ENCODE data around the gene SRD5A3. TPM values are rescaled to one million over a fixed set of nuclear protein-coding genes. Genes with fewer than 3 reads are reported as not detected.
"Not testable (repeated sequence)": the region's sequence is repeated elsewhere in the genome, so short reads cannot be mapped to it uniquely, and the experiment has no call there.

The SRD5A3 gene
- total RNA-seq, 4 donors from 2014 or later: 9.3 to 24.8 (median 17.1) TPM

DNA sequence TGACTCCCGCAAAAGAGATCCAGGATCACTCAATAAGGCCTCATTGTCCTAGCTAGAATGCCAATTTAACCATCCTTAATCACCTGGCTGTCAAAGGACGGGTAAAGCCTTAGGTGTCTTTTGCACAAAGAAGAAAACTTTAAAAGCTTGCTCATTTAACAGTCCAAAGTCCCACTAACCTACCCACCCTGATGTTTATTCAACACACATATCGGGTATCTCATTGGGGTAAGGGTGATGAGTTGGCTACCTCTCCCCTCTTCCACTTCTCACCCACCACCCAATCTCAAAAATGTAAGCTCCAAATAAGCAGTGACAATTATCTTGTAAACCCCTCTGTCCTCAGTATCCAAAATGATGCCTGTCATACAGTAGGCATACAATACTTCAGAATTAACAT, 988 bp upstream of the SRD5A3 start:
- no peak for TF ChIP-seq POLR2A (IDR thresholded peaks at IDR 0.05)
- no peak for TF ChIP-seq POLR2AphosphoS5 (IDR thresholded peaks at IDR 0.05)
- no peak for TF ChIP-seq EP300 (IDR thresholded peaks at IDR 0.05)
- TF ChIP-seq, protein P1, sequence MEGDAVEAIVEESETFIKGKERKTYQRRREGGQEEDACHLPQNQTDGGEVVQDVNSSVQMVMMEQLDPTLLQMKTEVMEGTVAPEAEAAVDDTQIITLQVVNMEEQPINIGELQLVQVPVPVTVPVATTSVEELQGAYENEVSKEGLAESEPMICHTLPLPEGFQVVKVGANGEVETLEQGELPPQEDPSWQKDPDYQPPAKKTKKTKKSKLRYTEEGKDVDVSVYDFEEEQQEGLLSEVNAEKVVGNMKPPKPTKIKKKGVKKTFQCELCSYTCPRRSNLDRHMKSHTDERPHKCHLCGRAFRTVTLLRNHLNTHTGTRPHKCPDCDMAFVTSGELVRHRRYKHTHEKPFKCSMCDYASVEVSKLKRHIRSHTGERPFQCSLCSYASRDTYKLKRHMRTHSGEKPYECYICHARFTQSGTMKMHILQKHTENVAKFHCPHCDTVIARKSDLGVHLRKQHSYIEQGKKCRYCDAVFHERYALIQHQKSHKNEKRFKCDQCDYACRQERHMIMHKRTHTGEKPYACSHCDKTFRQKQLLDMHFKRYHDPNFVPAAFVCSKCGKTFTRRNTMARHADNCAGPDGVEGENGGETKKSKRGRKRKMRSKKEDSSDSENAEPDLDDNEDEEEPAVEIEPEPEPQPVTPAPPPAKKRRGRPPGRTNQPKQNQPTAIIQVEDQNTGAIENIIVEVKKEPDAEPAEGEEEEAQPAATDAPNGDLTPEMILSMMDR (IDR thresholded peaks at IDR 0.05): no peak
- H3K27me3 ChIP-seq: no peaks in the 10 kb centered on the region
- peaks cover 23% of the 10 kb centered on the region for H3K4me1 ChIP-seq
- no peak for DNase-seq (ENCODE audit: low spot score in 2 of 2)
- no peaks in the 10 kb centered on the region for H3K36me3 ChIP-seq
- 87% methylated on average over 3 of the region's 3 CpGs for WGBS
- H3K9me3 ChIP-seq: no peaks in the 10 kb centered on the region
- no peak overlapping the region for H3K27ac ChIP-seq
- H3K4me3 ChIP-seq: no peak overlapping the region

DNA sequence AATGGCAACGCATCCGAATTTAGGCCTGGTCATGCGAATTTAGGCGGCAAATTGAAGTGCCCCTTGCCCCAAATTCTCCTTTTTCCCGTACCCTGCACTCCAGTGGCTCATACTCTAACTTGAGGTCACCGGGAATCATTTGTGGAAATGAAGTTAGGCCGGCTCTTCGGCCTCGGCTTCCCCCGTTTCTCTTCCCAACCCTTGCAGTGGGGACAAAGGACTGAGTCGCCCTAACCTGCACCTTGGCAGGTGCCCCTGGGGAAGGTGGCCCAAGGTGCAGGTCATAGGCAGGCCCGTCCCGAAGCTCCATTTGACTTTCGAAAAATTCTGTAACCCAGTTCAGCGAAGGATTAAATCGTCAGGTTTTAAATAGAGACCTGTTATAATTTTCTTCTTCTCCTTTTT, 811 bp downstream of the SRD5A3 start:
- 37% methylated on average over 9 of the region's 16 CpGs for WGBS
- Histone ChIP-seq H3K27ac (peak overlapping the region; percentile 95), H3K9me3 (no peaks in the 10 kb centered on the region), H3K36me3 (no peaks in the 10 kb centered on the region), H3K4me1 (peaks cover 26% of the 10 kb centered on the region), H3K27me3 (no peaks in the 10 kb centered on the region), H3K4me3 (peak overlapping the region; percentile 92)
- TF ChIP-seq, protein P1 (IDR thresholded peaks at IDR 0.05): no peak
- TF ChIP-seq POLR2AphosphoS5 (IDR thresholded peaks at IDR 0.05) (no peak), EP300 (IDR thresholded peaks at IDR 0.05) (no peak), POLR2A (IDR thresholded peaks at IDR 0.05) (no peak)
- no peak for DNase-seq (ENCODE audit: low spot score in 2 of 2)

DNA sequence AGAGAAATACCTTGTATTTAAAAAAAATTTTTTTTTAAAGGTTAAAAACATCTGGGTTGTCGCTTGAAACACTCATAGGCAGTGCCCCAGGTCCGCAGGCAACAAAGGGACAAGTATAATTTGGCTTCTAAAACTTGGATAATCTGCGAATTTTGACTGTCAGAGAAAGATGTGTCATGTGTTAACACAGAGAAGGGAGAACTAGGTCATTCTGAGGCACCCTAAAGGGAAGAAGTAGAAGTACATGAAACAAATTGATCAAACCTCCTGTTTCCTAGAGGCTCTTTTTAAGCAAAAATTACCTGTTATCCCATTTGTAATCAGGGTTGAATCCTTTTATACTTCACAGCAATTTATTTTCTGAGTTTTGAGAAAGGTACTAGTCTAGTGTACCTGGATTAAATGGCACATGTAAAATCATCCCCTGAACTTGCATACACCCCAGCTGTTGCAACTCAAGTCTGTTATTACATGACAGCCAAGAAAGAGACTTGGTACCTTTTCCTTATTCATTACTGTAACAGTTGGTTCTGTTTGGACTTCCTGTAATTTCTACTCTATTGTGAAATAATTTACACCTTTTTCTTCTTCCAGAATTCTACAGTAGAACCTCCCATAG, 1.7 kb downstream of the SRD5A3 start:
- no peak overlapping the region for H3K4me3 ChIP-seq
- DNase-seq (ENCODE audit: low spot score in 2 of 2): no peak
- H3K27ac ChIP-seq: no peak overlapping the region
- H3K36me3 ChIP-seq: no peaks in the 10 kb centered on the region
- H3K4me1 ChIP-seq: peaks cover 26% of the 10 kb centered on the region
- TF ChIP-seq POLR2AphosphoS5 (IDR thresholded peaks at IDR 0.05): no peak
- TF ChIP-seq, protein P1 (IDR thresholded peaks at IDR 0.05): no peak
- TF ChIP-seq POLR2A (IDR thresholded peaks at IDR 0.05): no peak
- no peak for TF ChIP-seq EP300 (IDR thresholded peaks at IDR 0.05)
- no peaks in the 10 kb centered on the region for H3K27me3 ChIP-seq
- H3K9me3 ChIP-seq: no peaks in the 10 kb centered on the region
- WGBS: 80% methylated on average over 3 of the region's 3 CpGs

DNA sequence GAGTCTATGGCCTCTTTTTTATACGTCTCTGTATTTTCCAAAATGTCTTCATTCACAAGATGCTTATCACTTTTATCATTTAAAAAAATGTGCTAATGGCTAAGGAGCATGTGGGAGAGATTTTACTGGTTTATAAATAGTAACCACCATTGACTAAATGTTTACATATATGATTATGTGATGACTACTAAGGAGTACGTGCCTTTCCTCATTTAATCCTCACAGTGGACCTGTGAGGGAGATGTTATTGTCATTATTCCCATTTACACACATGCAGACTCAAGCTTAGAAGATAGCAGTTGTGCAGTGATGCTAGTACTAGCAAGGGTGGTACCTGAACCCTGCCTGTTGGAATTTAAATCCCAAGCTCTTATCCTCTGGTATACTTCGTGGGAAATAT, 2.4 kb downstream of the SRD5A3 start:
- Histone ChIP-seq H3K9me3 (no peaks in the 10 kb centered on the region), H3K4me1 (peaks cover 26% of the 10 kb centered on the region), H3K4me3 (no peak overlapping the region), H3K36me3 (no peaks in the 10 kb centered on the region), H3K27ac (no peak overlapping the region), H3K27me3 (no peaks in the 10 kb centered on the region)
- 59% methylated on average over 3 of the region's 3 CpGs for WGBS
- TF ChIP-seq, protein P1 (IDR thresholded peaks at IDR 0.05): no peak
- no peak for TF ChIP-seq EP300 (IDR thresholded peaks at IDR 0.05)
- TF ChIP-seq POLR2A (IDR thresholded peaks at IDR 0.05): no peak
- DNase-seq (ENCODE audit: low spot score in 2 of 2): no peak

DNA sequence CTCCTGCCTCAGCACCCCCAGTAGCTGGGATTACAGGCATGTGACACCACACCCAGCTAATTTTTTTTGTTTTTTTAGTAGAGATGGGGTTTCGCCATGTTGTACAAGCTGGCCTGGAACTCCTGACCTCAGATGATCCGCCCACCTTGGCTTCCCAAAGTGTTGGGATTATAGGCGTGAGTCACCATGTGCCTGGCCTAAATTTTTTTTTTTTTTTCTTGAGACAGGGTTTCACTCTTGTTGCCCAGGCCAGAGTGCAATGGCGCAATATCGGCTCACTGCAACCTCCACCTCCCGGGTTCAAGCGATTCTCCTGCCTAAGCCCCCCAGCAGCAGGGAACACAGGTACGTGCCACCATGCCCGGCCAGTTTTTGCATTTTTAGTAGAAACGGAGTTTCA, 4.8 kb downstream of the SRD5A3 start:
- not testable (repeated sequence) for H3K9me3 ChIP-seq, H3K36me3 ChIP-seq, H3K27me3 ChIP-seq, H3K4me3 ChIP-seq
- peaks cover 35% of the 10 kb centered on the region for H3K4me1 ChIP-seq
- peak overlapping the region; percentile 4 for H3K27ac ChIP-seq
- peak in 1 of 2 donors; percentile 69 for DNase-seq (ENCODE audit: low spot score in 2 of 2)
- WGBS: 86% methylated on average over 10 of the region's 10 CpGs

DNA sequence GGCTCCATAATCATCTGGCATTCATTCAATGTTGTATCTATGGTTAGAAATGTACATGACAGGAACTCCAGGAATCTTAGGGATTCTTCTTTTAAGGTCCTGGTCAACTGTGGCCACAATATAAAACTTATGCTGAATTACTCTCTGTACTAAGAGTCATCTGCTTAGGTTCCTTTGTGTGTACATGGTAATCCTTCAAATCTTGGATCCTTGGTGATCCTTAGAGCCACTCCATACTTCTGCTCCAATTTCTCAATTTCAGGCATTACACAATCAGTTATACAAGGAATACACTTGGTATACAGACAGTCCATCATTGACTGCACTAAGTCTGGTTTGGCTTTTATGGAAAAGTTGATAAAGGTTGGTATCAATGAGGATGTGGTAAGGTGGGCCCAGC, 5.8 kb downstream of the SRD5A3 start:
- Histone ChIP-seq H3K27me3 (no peaks in the 10 kb centered on the region), H3K4me3 (no peak overlapping the region), H3K9me3 (no peaks in the 10 kb centered on the region), H3K36me3 (no peaks in the 10 kb centered on the region), H3K27ac (no peak overlapping the region), H3K4me1 (peaks cover 40% of the 10 kb centered on the region)
- DNase-seq (ENCODE audit: low spot score in 2 of 2): no peak
- TF ChIP-seq POLR2A (IDR thresholded peaks at IDR 0.05): no peak
- TF ChIP-seq, protein P1 (IDR thresholded peaks at IDR 0.05): no peak
- TF ChIP-seq EP300 (IDR thresholded peaks at IDR 0.05): no peak

Measured in suprapubic skin (tissue), 4 donors.